HL-60 (cell line): ENCODE measurements around the gene IRF2BP2.

Experiments used
- DNase-seq, 2 experiments: peaks; one replicate each; pipeline ENCODE4 v3.0.0-alpha.2; 2010 to 2020; ENCODE audit warnings: low read depth in 1 of 2, low spot score in 1 of 2
- H3K27ac ChIP-seq: fragments of 250-450 bp; sonication (Bioruptor Pico); replicated peaks from 2 replicates; pipeline ENCODE4 v1.5.1; 2020; ENCODE audit warnings: mild to moderate bottlenecking, moderate library complexity
- H3K27me3 ChIP-seq: fragments of 250-450 bp; sonication (Bioruptor Pico); 2 replicates; pipeline ENCODE4 v1.5.1; 2021; ENCODE audit warnings: mild to moderate bottlenecking, moderate library complexity; ENCODE audit not compliant: insufficient read depth, poor library complexity, severe bottlenecking
- H3K4me3 ChIP-seq: replicated peaks from 2 replicates; pipeline ENCODE4 v1.5.1; 2011; ENCODE audit warnings: mild to moderate bottlenecking, control low read depth, low read length; ENCODE audit not compliant: insufficient read depth
- GABPA ChIP-seq: IDR thresholded peaks from 2 replicates; pipeline ENCODE4 v1.6.1; 2012; ENCODE audit warnings: low read depth
- POLR2AphosphoS5 ChIP-seq: IDR thresholded peaks from 2 replicates; pipeline ENCODE4 v1.6.1; 2012; ENCODE audit warnings: low read depth
- SPI1 ChIP-seq: IDR thresholded peaks from 2 replicates; pipeline ENCODE4 v1.6.1; 2012; ENCODE audit warnings: low read depth, mild to moderate bottlenecking, borderline replicate concordance
- TF ChIP-seq, protein P1 (sequence below): IDR thresholded peaks from 2 replicates; pipeline ENCODE4 v1.6.1; 2012; ENCODE audit warnings: low read depth; ENCODE audit not compliant: insufficient replicate concordance
- TF ChIP-seq, protein P2 (sequence below): IDR thresholded peaks from one replicate; pipeline ENCODE4 v1.5.1; 2011; ENCODE audit warnings: low read length, control low read depth, inconsistent platforms; ENCODE audit not compliant: insufficient read depth

Gene IRF2BP2

DNA sequence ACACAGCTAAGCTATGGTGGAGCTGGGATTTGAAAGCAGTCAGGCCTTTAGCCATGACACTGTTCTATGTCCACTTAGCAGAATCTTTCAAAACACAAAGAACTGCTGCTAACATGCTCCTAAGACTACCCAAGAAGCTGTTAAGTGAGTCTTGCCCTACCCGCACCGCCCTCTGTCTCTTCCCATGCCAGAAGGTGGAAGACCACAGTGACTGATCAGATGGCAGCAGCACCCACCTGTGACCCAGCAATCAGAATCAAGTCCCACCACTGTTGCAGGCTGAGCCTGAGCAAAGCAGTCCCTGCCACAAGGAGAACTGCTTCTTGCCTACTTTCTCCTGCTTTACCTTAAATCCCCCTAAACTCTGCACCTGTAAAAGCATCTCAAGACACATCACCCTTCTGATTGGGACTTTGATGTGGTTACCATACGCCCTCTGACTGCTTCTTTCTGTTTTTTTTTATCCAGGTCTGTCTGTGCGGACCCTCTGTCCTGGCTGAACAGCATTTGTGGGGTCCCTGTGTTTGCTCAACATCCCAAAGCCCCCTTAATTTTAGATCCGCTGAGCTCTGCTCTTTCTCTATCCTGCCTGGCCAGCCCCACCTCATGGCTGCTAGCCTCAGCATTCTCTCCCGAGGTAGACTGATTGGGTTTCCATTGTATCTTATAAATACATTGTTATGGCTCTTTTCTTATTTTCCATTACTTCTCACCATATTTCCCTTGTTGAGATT, 16.0 kb downstream of the IRF2BP2 start:
- no peak for DNase-seq

DNA sequence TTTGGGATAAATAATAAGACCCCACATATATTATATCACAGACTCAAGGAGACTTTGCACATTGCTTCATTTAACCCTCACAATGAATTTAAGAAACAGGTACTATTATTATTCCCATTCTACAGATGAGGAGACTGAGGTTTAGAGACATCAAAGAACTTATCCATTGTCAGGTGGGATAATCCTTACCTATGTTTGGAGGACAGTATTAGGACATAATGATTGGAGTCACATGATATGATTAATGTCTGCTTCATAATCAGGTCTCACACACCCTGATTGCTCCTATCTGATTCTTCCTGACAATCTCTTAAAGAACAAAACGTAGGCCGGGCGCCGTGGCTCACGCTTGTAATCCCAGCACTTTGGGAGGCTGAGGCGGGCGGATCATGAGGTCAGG, 16.9 kb downstream of the IRF2BP2 start:
- TF ChIP-seq, protein P1, sequence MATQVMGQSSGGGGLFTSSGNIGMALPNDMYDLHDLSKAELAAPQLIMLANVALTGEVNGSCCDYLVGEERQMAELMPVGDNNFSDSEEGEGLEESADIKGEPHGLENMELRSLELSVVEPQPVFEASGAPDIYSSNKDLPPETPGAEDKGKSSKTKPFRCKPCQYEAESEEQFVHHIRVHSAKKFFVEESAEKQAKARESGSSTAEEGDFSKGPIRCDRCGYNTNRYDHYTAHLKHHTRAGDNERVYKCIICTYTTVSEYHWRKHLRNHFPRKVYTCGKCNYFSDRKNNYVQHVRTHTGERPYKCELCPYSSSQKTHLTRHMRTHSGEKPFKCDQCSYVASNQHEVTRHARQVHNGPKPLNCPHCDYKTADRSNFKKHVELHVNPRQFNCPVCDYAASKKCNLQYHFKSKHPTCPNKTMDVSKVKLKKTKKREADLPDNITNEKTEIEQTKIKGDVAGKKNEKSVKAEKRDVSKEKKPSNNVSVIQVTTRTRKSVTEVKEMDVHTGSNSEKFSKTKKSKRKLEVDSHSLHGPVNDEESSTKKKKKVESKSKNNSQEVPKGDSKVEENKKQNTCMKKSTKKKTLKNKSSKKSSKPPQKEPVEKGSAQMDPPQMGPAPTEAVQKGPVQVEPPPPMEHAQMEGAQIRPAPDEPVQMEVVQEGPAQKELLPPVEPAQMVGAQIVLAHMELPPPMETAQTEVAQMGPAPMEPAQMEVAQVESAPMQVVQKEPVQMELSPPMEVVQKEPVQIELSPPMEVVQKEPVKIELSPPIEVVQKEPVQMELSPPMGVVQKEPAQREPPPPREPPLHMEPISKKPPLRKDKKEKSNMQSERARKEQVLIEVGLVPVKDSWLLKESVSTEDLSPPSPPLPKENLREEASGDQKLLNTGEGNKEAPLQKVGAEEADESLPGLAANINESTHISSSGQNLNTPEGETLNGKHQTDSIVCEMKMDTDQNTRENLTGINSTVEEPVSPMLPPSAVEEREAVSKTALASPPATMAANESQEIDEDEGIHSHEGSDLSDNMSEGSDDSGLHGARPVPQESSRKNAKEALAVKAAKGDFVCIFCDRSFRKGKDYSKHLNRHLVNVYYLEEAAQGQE: no peak
- TF ChIP-seq, protein P2, sequence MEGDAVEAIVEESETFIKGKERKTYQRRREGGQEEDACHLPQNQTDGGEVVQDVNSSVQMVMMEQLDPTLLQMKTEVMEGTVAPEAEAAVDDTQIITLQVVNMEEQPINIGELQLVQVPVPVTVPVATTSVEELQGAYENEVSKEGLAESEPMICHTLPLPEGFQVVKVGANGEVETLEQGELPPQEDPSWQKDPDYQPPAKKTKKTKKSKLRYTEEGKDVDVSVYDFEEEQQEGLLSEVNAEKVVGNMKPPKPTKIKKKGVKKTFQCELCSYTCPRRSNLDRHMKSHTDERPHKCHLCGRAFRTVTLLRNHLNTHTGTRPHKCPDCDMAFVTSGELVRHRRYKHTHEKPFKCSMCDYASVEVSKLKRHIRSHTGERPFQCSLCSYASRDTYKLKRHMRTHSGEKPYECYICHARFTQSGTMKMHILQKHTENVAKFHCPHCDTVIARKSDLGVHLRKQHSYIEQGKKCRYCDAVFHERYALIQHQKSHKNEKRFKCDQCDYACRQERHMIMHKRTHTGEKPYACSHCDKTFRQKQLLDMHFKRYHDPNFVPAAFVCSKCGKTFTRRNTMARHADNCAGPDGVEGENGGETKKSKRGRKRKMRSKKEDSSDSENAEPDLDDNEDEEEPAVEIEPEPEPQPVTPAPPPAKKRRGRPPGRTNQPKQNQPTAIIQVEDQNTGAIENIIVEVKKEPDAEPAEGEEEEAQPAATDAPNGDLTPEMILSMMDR: no peak
- TF ChIP-seq SPI1 (no peak), GABPA (no peak), POLR2AphosphoS5 (no peak)
- Histone ChIP-seq H3K4me3 (no peak overlapping the region), H3K27me3 (no peaks in the 10 kb centered on the region), H3K27ac (no peak overlapping the region)
- DNase-seq: no peak

More for the DNA sequence above, 16.0 kb downstream of the IRF2BP2 start:
- TF ChIP-seq SPI1: no peak
- no peak for TF ChIP-seq GABPA
- TF ChIP-seq, protein P1: no peak
- no peak for TF ChIP-seq POLR2AphosphoS5
- TF ChIP-seq, protein P2: no peak
- Histone ChIP-seq H3K27me3 (no peaks in the 10 kb centered on the region), H3K27ac (no peak overlapping the region), H3K4me3 (no peak overlapping the region)

DNA sequence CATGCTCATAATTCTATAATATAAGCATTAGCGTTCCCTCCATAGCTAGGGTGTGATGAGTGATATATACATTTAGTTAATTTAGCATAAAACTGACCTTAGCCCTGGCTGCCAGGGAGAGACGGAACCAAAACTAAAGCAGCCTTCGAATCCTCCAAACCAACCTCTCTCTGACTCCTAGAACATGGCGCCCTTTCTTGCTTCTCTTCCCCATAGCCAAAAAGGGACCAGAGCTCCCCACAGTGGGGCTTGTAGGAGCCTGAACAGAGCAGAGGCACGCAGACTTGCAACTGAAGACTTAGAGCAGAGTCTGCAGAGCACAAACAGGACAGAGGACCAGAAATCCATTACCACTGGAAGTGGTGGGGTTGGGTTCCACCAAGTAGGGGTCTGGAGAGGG, 17.7 kb downstream of the IRF2BP2 start:
- H3K4me3 ChIP-seq: no peak overlapping the region
- no peak for DNase-seq
- TF ChIP-seq, protein P2: no peak
- TF ChIP-seq GABPA: no peak
- TF ChIP-seq POLR2AphosphoS5: no peak
- TF ChIP-seq, protein P1: no peak
- TF ChIP-seq SPI1: no peak
- no peaks in the 10 kb centered on the region for H3K27me3 ChIP-seq
- H3K27ac ChIP-seq: no peak overlapping the region
